ENCODE measurements around the gene SUPT5H.

The SUPT5H gene

GRCh38 chr19:39428283-39429112 lies 16.9 kb upstream of the SUPT5H start:
- peaks cover 9% of the 10 kb centered on the region for H3K4me1 ChIP-seq (ENCODE audit: control insufficient read depth, insufficient read depth, low read length, unreplicated experiment)
- no peak overlapping the region for H2AFZ ChIP-seq (ENCODE audit: low read length, unreplicated experiment)
- H3K36me3 ChIP-seq (ENCODE audit: insufficient read depth, low read length) = peaks cover 7% of the 10 kb centered on the region; the same call in 1 of the 2 replicates
- H3K27ac ChIP-seq (ENCODE audit: low read depth, low read length) = peak overlapping the region; percentile 29; the same call in 1 of the 2 replicates
- H3K4me3 ChIP-seq (ENCODE audit: low read depth, low read length) = no peak overlapping the region
- peaks cover 2% of the 10 kb centered on the region for H3K79me2 ChIP-seq (ENCODE audit: control insufficient read depth, insufficient read depth, low read length, unreplicated experiment)
- no peaks in the 10 kb centered on the region for H3K27me3 ChIP-seq (ENCODE audit: insufficient read depth, low read length)

GRCh38 chr19:39430675-39431593 lies 14.4 kb upstream of the SUPT5H start:
- Histone ChIP-seq H3K79me2 (ENCODE audit: control insufficient read depth, insufficient read depth, low read length, unreplicated experiment) (peaks cover 25% of the 10 kb centered on the region), H3K4me1 (ENCODE audit: control insufficient read depth, insufficient read depth, low read length, unreplicated experiment) (peaks cover 19% of the 10 kb centered on the region), H3K4me3 (ENCODE audit: low read depth, low read length) (no peak overlapping the region), H3K36me3 (ENCODE audit: insufficient read depth, low read length) (peaks cover 18% of the 10 kb centered on the region; the same call in 1 of the 2 replicates), H3K27me3 (ENCODE audit: insufficient read depth, low read length) (no peaks in the 10 kb centered on the region), H3K27ac (ENCODE audit: low read depth, low read length) (peak overlapping the region; percentile 19; the same call in 1 of the 2 replicates), H2AFZ (ENCODE audit: low read length, unreplicated experiment) (no peak overlapping the region)

GRCh38 chr19:39432677-39433025 lies 12.7 kb upstream of the SUPT5H start:
- H2AFZ ChIP-seq (ENCODE audit: low read length, unreplicated experiment) = no peak overlapping the region
- H3K36me3 ChIP-seq (ENCODE audit: insufficient read depth, low read length) = peaks cover 18% of the 10 kb centered on the region; the same call in 1 of the 2 replicates
- peaks cover 25% of the 10 kb centered on the region for H3K79me2 ChIP-seq (ENCODE audit: control insufficient read depth, insufficient read depth, low read length, unreplicated experiment)
- peaks cover 19% of the 10 kb centered on the region for H3K4me1 ChIP-seq (ENCODE audit: control insufficient read depth, insufficient read depth, low read length, unreplicated experiment)
- H3K27me3 ChIP-seq (ENCODE audit: insufficient read depth, low read length) = no peaks in the 10 kb centered on the region
- H3K27ac ChIP-seq (ENCODE audit: low read depth, low read length) = no peak overlapping the region
- no peak overlapping the region for H3K4me3 ChIP-seq (ENCODE audit: low read depth, low read length)

- H3K27ac ChIP-seq (ENCODE audit: low read depth, low read length) = peak overlapping the region; percentile 62
- H3K4me3 ChIP-seq (ENCODE audit: low read depth, low read length) = peak overlapping the region; percentile 92
- H3K4me1 ChIP-seq (ENCODE audit: control insufficient read depth, insufficient read depth, low read length, unreplicated experiment) = peaks cover 14% of the 10 kb centered on the region
- H3K27me3 ChIP-seq (ENCODE audit: insufficient read depth, low read length) = no peaks in the 10 kb centered on the region
- peaks cover 25% of the 10 kb centered on the region for H3K79me2 ChIP-seq (ENCODE audit: control insufficient read depth, insufficient read depth, low read length, unreplicated experiment)
- H2AFZ ChIP-seq (ENCODE audit: low read length, unreplicated experiment) = no peak overlapping the region
- H3K36me3 ChIP-seq (ENCODE audit: insufficient read depth, low read length) = peaks cover 18% of the 10 kb centered on the region; the same call in 1 of the 2 replicates
Observed at GRCh38 chr19:39433480-39434079, 11.8 kb upstream of the SUPT5H start.

GRCh38 chr19:39434123-39435076 lies 11.0 kb upstream of the SUPT5H start:
- Histone ChIP-seq H2AFZ (ENCODE audit: low read length, unreplicated experiment) (no peak overlapping the region), H3K4me1 (ENCODE audit: control insufficient read depth, insufficient read depth, low read length, unreplicated experiment) (peaks cover 11% of the 10 kb centered on the region), H3K27ac (ENCODE audit: low read depth, low read length) (peak overlapping the region; percentile 62), H3K4me3 (ENCODE audit: low read depth, low read length) (peak overlapping the region; percentile 92), H3K27me3 (ENCODE audit: insufficient read depth, low read length) (no peaks in the 10 kb centered on the region), H3K36me3 (ENCODE audit: insufficient read depth, low read length) (peaks cover 18% of the 10 kb centered on the region; the same call in 1 of the 2 replicates), H3K79me2 (ENCODE audit: control insufficient read depth, insufficient read depth, low read length, unreplicated experiment) (peaks cover 25% of the 10 kb centered on the region)

GRCh38 chr19:39435499-39436349 lies 9.7 kb upstream of the SUPT5H start, which contains the start of gene RPS16:
RPS16 (minus strand) TSS chr19:39435949; CDS start chr19:39435895, 54 bp downstream.
- Histone ChIP-seq H3K4me1 (ENCODE audit: control insufficient read depth, insufficient read depth, low read length, unreplicated experiment) (peaks cover 11% of the 10 kb centered on the region), H3K4me3 (ENCODE audit: low read depth, low read length) (peak within 1 kb of the TSS; percentile 92), H3K79me2 (ENCODE audit: control insufficient read depth, insufficient read depth, low read length, unreplicated experiment) (peaks cover 25% of the 10 kb centered on the region), H3K36me3 (ENCODE audit: insufficient read depth, low read length) (peaks cover 18% of the 10 kb centered on the region; the same call in 1 of the 2 replicates), H2AFZ (ENCODE audit: low read length, unreplicated experiment) (no peak within 1 kb of the TSS), H3K27ac (ENCODE audit: low read depth, low read length) (peak within 1 kb of the TSS; percentile 73), H3K27me3 (ENCODE audit: insufficient read depth, low read length) (no peaks in the 10 kb centered on the region)

- H3K27ac ChIP-seq (ENCODE audit: low read depth, low read length) = peak overlapping the region; percentile 47
- H3K4me1 ChIP-seq (ENCODE audit: control insufficient read depth, insufficient read depth, low read length, unreplicated experiment) = peaks cover 11% of the 10 kb centered on the region
- H3K36me3 ChIP-seq (ENCODE audit: insufficient read depth, low read length) = peaks cover 18% of the 10 kb centered on the region; the same call in 1 of the 2 replicates
- H3K4me3 ChIP-seq (ENCODE audit: low read depth, low read length) = peak overlapping the region; percentile 92
- no peaks in the 10 kb centered on the region for H3K27me3 ChIP-seq (ENCODE audit: insufficient read depth, low read length)
- H3K79me2 ChIP-seq (ENCODE audit: control insufficient read depth, insufficient read depth, low read length, unreplicated experiment) = peaks cover 25% of the 10 kb centered on the region
- H2AFZ ChIP-seq (ENCODE audit: low read length, unreplicated experiment) = no peak overlapping the region
Observed at GRCh38 chr19:39436350-39436716, 9.0 kb upstream of the SUPT5H start.

- Histone ChIP-seq H3K27me3 (ENCODE audit: insufficient read depth, low read length) (no peaks in the 10 kb centered on the region), H2AFZ (ENCODE audit: low read length, unreplicated experiment) (no peak overlapping the region), H3K79me2 (ENCODE audit: control insufficient read depth, insufficient read depth, low read length, unreplicated experiment) (peaks cover 23% of the 10 kb centered on the region), H3K4me3 (ENCODE audit: low read depth, low read length) (no peak overlapping the region), H3K27ac (ENCODE audit: low read depth, low read length) (no peak overlapping the region), H3K4me1 (ENCODE audit: control insufficient read depth, insufficient read depth, low read length, unreplicated experiment) (peaks cover 10% of the 10 kb centered on the region), H3K36me3 (ENCODE audit: insufficient read depth, low read length) (peaks cover 12% of the 10 kb centered on the region; the same call in 1 of the 2 replicates)
Observed at GRCh38 chr19:39438270-39438934, 7.0 kb upstream of the SUPT5H start.
